Stimulated activated CD8-positive, alpha-beta memory T cell treated with anti-CD3 and anti-CD28 coated beads, Interleukin-15, amount 100 ng/mL, for 48 hours (primary cell): Measurements from ENCODE around the gene MTMR3.

Experiments
- DNase-seq, 2 donors: peaks; one replicate each; pipeline ENCODE4 v3.0.0-alpha.2; 2020; ENCODE audit warnings: low read depth in 2 of 2

MTMR3 gene

DNA sequence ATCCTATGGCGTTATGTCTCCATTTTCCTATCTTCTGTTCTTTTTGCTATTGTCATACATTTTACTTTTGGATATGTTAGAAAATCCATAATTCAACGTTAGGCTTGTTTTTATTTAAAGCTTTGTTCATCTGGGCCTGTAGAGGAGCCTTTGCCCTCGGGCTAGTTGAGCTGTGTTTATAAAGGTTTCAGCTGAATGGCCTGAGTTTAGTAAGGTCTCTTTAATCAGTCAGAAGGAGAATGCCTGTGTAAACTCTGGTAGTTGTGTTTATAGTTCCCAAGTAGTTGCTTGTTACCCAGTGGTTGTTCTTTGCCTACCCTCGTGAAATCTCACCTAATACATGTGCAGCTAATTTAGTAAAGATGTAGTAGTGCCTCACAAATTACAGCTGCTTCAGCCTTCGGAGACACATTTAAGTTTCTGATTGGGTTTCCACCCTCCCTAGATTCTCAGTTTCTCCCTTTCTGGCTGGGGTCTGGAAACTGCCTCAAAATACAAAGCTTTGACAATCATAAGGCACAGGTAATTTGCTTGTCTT is 33.1 kb downstream of the MTMR3 start:
- no peak for DNase-seq

DNA sequence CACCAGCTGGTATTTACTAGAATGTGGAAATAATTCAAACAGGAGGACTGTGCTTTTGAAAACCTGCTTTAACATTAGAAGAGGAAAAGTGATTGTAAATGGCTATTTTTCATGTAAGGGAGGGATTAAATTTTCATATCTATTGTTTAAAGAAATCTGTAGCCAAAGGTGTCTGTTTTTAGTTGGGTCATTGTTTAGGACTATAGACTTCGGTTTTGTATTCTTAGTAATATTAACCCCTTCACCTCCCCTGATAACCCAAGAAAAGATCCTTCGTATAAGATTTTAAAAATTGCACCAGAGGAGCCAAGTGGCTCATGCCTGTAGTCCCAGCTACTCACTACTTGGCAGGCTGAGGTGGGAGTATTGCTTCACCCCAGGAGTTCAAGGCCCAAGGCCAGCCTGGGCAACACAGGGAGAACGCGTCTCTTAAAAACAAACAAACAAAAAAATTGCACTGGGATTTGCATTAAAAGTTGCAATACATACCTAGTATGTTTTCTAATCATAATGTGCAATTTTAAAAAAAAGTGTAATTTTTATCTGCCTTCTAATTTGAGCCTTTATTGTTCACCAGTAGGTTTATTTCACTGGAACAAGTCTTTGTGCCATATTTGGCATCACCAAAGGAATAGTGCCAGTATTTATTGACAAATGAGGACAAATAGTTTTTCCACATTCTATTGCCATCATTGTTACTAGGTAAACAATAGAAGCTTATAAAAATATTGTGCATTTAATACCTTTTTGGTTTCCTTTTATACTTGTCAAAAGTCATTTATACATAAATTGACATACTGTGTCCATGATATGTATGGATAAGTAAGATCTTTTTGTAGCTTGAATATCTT is 34.3 kb downstream of the MTMR3 start:
- no peak for DNase-seq

DNA sequence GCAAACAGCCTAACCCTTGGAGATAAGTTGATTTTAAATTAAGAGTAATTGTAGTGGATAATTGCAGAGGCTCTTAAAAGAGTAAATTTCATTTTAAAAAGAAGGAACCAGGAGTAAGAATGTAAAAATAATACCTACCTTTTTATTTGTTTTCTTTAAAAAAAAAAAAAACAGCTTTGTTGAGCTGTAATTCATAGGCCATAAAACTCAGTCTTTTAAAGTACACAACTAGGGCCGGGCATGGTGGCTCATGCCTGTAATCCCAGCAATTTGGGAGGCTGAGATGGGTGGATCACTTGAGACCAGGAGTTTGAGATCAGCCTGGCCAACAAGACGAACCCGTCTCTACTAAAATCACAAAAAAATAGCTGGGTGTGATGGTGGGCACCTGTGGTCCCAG is 42.4 kb downstream of the MTMR3 start:
- DNase-seq = no peak

DNA sequence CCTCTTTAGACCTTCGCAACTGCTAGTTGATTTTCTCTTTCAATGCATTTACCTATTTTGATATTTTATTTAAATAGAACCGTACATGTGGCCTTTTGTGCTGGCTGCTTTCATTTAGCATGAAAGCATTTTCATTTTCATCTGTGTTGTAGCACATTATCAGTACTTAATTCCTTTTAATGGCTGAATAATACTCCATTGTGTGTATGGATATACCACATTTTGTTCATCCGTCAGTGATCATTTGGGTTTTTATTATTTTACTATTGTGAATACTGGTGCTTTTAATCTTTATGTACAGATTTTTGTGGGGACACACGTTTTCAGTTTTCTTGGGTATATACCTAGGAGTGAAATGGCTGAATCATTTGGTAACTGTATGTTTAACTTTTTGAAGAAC is 43.1 kb downstream of the MTMR3 start:
- DNase-seq = no peak

DNA sequence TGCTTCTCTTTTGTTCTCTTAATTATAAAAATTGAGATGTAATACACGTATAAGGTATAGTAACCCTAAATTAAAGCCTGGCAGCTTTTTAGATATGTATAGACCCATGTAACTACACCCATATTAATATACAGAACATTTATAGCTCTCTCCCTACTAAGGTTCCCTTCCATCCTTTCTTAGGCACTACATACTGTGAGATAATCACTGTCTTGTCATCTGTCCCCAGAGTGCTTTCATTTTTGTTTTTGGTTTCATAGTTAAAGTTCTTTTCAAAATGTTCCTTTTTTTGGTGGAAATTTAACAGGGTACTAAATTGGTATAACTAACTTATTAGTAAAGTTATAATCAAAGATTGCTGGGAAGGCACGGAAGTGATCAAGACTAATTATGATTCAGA is 49.2 kb downstream of the MTMR3 start:
- DNase-seq = no peak

DNA sequence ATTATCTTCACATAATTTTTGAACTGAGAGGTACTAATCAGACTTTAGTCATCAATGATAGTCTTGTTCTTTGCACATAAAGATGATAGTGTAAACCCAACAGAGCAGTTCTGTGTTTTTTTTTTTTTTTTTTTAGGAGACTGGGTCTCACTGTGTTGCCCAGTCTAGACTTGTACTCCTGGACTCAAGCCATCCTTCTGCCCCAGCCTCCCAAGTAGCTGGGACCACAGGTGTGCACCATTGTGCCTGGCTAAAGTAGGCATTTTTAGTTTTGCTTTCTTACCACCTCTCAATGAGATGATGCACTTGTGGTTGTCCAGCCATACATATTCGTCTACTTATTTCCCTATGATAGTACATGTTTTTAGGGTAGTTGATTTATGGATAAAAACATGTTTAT is 50.6 kb downstream of the MTMR3 start:
- DNase-seq = no peak

DNA sequence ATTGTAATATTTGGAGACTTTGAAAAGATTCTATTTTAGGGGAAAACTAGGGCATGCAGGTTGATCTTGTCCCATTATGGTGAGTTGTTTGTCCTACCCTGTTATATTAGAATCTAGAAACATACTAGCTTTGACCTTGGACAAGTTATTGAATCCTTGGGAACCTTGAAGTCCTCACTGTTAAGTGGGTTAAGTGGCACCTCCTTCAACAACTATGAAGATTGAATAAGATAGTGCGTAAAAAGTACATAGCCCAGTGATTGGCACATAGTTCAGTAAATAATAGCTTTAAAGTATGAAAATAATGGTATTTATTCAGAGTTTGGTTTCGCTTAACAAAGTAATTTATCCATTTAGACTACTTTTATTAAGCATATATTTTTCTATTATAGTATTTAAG is 51.6 kb downstream of the MTMR3 start:
- DNase-seq = no peak

DNA sequence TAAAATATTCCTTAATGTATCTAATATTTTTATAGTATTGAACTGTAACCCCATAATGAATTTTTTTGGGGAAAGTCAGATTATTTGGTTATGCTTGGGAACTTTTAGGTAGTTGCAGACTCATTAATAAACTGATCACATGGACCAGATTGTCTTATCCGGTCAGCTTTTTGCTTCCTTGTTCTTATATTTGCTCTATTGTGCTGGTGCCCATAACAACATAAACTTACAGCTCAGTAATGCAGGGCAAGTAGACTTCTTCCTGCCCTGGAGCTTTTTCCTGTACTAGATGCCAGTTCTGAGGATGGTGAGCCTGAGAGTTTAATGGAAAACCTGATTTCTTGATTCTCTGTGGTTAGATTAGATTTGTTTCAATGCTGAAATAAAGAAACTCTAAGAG is 53.2 kb downstream of the MTMR3 start:
- no peak for DNase-seq

DNA sequence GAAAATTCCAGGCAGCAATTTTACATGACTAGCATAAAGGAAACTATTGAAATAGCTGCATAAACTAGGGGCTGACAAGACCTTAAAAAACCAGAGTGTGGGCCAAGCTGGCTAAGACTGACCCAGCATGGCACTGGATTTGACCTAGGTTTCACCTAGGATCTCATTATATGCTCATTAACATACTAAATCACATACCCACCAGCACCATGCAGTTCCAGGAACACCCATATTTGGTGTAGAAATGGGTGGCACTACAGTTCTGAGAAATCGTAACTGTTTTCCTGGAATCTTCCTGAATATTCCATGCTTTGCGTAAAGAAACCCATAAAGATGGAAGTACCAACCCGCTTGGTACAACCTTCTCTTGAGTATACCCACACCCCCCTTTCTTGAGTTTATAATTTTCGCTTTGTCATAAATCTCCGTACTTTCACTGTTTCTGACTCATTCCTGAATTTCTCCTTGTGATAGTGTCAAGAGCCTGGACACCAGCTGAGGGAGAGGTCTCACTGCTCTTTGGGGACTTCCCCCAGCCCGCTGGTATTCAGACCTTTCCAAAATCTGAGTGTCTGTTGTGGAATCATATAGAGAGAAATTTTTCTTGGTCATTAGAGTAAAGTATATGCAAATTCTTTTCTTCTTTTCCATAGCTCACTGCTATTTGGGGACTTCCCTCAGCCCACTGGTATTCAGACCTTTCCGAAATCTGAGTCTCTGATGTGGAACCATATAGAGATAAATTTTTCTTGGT is 55.1 kb downstream of the MTMR3 start:
- DNase-seq = peak in 1 of 2 donors; percentile 7

DNA sequence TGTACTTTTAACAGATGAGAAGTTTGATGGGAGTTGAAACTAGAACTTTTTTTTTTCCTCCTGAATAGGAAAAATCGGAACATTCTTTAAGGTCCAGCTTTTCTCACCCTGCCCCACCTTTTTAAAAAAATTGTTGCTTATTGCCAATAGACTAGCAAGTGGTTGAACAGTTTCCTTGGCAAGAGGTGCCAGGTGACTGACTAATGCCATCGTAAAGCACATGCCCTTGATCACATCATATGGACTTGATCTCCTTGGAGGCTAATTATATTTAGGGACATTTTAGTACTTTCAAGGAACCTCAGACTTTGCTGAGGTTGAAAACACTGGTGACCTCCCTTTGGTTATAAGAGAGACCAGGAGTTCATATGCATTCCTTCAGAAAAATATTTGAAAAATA is 57.6 kb downstream of the MTMR3 start:
- no peak for DNase-seq

DNA sequence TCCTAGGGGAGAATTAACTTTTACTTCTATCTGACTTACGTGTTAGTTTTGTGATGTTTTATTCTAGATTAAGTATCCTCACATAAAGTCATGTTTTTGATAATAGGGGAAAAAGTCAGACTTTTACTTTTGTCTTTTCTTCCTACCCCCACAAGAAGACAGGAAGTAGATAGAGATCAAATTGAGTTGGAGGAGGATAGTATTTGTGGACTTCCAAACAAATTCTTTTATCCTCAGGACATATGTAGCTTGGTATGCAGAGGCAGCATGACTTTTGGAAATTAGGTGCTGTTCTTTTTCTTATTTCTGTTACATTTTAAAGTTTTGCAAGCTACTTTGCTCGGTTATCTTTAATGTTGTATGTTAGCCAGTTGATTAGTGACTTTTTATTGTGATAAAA is 61.4 kb downstream of the MTMR3 start:
- no peak for DNase-seq

DNA sequence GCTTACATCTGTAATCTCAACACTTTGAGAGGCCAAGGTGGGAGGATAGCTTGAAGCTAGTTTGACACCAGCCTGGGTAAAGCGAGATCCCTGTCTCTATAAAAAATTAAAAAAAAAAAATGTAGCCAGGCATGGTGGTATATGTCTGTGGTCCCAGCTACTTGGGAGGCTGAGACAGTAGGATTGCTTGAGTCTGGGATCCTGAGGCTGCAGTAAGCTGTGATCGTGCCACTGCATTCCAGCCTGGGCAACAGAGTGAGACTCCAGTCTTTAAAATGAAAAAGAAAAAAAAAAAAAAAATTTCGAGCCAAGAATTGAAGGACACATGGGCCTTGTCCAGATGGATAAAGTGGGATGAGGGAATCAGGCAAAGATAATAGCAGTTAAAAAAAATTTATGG is 62.5 kb downstream of the MTMR3 start:
- no peak for DNase-seq

DNA sequence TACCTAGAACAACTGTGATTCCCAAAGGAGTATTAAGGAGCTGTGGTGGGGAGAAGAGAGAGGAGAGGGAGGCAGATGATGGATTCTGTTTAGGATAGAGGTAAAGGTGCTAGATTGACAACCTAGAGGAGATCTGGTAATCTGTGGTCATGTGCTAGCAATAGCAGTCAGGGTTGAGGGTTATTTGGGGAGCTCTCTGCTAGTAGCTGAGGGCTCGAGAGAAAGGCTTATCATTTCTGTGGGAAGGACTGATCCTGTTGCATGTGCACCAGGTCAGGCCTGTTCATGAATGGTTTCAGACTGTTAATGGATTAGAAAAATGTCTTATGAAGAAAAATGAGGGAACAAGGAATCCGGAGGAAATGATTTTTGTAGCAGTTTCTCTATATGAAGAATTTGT is 63.2 kb downstream of the MTMR3 start:
- DNase-seq = no peak

DNA sequence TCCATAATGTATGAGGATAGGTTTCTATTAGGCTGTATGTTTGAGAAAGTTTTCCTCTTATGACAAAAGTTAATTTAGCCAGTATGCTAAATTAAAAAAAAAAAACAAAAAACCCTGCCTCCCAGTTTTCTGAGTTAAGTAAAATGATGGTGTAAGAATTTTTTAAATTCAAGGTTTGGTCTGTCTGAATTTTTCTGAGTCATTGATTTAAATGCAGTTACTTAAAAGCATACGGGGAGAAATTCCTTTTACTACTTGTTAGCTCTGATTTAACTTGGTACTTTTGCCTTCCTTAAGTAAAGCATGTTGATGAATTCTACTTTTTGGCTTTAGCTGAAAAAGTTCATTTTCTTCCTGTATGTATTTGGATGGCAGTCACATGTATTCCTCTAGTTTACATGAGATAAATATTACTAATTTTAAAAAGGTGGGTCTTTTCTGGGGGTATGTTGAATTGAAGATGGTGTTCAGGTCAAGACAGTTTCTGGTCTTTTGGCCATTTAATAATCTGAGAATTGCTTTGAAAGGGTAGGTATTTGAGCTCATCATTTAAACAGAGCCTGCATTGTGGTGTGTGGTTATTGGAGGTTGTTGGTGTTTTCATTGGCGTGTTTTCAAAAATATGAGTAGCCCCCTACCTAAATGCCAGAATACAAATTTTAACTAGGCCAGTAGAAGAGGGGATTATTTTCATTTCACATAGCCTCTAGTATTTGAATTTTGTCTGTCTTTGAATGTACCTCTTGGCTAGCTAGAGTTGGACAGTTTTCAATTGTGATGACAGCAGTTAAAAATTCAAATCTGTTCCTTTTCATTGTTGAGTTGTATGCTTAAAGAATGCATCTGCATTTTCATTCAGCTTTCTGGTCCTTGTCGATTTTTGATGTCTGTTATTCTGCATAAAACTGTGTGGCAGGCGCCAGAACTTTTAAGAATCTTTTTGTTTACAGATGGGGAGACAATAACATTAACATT is 64.7 kb downstream of the MTMR3 start:
- no peak for DNase-seq

DNA sequence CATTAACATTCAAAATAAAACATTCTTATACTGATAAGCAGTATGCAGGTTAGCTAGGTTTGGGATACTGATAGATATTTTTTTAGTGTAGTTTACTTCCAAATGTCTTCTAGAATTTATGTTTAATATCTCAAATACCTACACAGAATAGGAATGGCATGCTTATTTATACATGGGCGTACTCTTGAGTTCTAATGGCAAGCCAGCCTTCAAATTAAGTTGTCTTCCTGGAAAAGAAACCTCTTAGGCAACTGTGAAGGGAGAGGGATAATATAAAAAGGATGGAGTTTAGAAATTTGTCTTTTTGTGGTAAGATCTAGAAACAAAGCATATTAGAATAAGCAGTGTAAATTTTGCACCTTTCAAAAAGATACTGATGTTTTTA is 65.4 kb downstream of the MTMR3 start:
- no peak for DNase-seq

DNA sequence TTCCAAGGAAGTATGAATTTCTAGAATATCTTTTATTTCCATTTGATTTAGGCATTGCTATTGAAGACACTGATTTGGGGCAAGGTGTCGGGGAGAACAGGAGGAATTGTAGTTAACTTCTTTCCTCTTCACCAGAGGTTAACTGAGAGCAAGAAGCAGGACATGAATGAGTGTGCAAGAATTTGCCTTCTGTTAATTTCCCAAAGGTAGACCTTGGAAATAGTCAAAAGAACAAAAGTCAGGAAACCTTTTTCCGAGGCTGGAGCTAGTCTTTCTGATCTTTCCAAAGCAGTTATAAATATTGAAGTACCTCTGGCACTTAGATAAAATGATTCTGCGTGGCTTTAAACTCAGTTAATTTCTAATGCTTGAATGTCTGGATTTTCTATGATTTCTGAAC is 66.9 kb downstream of the MTMR3 start:
- no peak for DNase-seq

DNA sequence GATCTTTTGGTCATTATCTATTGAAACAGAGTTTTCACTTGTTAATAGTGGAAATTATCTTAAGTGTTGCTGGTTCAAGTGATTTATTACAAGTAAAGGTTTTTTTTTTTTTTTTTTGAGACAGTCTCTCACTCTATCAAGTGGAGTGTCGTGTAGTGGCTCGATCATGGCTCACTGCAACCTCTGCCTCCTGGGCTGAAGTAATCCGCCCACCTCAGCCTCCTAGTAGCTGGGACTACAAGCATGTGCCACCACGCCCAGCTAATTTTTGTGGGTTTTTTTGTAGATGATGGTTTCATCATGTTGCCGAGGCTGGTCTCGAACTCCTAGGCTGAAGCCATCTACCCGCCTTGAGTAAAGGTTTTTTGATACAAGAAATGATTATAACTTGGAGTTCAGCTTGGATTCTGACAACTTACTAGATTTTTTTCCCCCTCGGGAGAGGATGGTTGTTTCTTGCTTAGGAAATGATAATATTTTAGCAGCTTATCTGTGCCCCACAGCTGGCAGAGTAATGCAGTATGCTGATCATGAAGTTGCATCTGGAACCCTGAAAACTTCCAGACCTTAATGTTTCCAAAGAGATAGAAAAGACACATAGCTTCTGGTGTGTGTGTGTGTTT is 68.9 kb downstream of the MTMR3 start:
- DNase-seq = no peak

DNA sequence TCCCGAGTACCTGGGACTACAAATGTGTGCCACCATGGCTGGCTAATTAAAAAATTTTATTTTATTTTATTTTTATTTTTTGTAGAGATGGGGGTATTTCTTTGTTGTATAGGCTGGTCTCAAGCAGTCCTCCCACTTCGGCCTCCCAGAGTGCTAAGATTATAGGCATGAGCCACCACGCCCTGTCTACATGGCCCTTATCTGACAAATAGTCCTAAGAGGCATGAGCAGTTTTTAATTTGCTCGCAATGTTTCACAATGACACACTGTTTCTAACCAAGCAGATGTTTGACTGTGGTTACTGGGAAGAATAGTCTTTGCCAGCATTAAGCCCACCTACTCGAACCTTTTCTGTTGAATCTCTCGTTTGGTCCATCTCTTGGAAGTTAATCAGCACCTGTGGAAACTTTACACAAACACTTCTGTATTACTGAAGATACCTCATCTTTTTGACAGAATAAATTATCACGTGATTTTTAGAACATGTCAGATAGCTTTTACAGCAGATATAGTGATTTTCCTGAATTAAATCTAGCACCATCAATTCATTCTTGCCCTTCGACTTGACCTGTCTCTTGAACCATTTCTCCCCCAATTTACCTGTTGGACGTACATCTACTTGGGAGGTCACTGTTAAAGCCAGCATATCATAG is 71.4 kb downstream of the MTMR3 start:
- DNase-seq = no peak

DNA sequence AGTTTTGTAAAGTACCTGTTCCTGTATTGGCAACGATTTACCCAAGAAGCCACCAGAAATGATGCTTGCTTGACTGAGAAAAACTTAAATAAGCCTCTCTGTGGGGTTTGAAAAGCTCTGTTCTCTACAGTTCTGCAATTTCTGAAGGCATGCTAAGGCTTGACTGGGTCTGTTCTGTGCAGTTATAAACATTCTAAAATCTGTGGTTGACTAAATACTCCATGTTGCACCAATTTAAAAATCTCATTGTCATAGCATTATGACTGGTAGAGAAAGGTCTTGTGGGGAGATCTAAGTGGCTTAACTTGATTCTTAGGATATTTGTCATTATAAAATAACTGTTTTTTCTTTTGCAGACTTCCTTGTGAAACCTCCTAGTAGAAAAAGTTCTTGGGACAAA is 73.7 kb downstream of the MTMR3 start:
- DNase-seq = no peak

DNA sequence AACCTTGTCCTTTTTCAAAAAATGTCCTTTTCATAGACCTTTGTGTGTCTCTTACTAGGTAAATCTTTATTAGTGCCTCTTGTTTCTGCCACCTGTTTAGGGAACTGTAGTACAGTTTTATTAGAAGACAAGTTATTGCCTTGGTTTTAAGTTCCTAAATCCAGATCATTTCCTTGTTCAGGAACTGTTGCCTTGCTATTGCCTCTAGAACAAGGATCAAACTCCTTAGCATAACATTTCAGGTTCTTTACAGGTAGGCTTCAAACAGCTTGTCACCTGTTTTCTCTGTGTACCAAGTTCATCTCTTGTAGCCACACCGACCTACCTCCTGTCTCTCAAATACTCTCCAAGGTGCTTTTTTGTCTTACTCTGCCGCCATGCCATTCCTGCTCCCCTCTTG is 75.2 kb downstream of the MTMR3 start:
- DNase-seq = no peak

DNA sequence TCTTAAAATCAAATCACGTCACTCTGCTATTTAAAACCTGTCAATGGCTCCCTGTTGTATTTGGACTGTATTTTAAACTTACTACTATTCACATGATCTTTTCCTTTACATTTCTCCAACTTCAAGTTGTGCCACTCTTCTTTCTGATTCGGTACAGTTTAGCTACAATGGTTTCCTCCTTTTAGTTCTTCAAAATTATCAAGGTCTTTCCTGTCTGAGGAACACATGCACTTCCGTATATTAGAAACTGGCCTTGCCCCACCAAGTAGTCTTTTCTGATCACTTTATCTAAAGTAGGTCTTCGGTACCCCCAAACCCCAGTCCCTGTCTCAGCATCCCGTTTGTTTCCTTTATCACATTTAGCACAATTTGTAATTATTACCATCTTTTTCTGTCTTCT is 81.8 kb downstream of the MTMR3 start:
- DNase-seq = no peak
